ENCODE data around the gene LY9.

DNA sequence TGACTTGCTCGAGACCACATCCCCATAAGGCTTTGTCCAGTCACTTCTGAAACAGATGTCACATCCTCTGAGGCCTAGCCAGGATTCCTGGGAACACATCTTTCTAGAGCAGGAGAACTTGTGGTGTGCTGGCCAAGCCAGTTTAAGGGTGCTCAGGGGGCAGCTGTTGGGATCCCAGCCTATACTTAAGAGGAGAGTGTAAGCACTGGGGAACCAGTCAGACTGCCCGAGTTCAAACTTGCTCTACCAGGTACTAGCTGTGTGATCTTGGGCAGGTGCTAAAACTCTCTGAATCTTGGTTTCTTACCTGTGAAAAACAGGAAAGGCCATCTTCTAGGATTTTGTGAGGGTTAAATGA is 15.6 kb upstream of the LY9 start:
- TF ChIP-seq, protein P1, sequence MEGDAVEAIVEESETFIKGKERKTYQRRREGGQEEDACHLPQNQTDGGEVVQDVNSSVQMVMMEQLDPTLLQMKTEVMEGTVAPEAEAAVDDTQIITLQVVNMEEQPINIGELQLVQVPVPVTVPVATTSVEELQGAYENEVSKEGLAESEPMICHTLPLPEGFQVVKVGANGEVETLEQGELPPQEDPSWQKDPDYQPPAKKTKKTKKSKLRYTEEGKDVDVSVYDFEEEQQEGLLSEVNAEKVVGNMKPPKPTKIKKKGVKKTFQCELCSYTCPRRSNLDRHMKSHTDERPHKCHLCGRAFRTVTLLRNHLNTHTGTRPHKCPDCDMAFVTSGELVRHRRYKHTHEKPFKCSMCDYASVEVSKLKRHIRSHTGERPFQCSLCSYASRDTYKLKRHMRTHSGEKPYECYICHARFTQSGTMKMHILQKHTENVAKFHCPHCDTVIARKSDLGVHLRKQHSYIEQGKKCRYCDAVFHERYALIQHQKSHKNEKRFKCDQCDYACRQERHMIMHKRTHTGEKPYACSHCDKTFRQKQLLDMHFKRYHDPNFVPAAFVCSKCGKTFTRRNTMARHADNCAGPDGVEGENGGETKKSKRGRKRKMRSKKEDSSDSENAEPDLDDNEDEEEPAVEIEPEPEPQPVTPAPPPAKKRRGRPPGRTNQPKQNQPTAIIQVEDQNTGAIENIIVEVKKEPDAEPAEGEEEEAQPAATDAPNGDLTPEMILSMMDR (IDR thresholded peaks at IDR 0.05) = peak; percentile 42
- TF ChIP-seq ZFX (IDR thresholded peaks at IDR 0.05; ENCODE audit: borderline replicate concordance) = no peak
